Measurements from ENCODE around the gene ANKIB1.

DNA sequence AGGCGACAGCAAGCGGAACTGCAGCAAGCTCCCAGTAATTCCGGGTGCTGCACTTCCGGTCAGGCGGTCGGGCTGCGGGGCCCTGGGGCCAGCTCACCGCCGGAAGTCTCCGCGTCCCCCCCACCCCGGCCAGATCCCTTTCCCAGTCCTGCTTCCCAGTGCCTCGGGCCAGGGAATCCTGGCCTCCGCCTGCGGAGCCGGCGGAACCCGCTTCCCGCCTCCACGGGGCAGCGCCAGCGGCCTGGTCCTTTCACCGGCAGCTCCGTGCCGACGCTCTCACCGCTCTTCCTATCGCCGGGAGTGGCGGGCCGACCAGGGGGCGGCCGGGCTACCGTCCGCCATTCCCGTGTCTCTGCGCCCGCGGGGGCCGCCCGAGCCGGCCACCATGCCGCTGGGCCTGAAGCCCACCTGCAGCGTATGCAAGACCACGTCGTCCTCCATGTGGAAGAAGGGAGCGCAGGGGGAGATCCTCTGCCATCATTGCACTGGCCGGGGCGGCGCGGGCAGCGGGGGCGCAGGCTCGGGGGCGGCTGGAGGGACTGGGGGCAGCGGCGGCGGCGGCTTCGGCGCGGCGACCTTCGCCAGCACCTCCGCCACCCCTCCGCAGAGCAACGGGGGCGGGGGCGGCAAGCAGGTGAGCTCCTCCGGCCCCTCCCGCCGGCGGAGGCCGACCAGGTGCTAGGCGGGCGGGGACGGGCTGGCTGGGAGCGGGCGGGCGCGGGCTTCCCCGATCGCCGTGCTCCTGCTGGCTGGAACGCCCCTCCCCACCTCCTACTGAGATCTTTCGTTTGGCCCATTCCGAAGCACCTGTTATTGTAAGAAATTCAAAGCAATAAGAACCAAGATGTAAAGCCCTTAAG, 201.8 kb downstream of the ANKIB1 start, which contains the start of gene GATAD1:
- TF ChIP-seq, protein P1, sequence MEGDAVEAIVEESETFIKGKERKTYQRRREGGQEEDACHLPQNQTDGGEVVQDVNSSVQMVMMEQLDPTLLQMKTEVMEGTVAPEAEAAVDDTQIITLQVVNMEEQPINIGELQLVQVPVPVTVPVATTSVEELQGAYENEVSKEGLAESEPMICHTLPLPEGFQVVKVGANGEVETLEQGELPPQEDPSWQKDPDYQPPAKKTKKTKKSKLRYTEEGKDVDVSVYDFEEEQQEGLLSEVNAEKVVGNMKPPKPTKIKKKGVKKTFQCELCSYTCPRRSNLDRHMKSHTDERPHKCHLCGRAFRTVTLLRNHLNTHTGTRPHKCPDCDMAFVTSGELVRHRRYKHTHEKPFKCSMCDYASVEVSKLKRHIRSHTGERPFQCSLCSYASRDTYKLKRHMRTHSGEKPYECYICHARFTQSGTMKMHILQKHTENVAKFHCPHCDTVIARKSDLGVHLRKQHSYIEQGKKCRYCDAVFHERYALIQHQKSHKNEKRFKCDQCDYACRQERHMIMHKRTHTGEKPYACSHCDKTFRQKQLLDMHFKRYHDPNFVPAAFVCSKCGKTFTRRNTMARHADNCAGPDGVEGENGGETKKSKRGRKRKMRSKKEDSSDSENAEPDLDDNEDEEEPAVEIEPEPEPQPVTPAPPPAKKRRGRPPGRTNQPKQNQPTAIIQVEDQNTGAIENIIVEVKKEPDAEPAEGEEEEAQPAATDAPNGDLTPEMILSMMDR (IDR thresholded peaks at IDR 0.05) = peak in 4 of 5 experiments; percentile 91 to 96 (median 95)
- TF ChIP-seq POLR2A (IDR thresholded peaks at IDR 0.05) = peak in 1 of 2 donors; percentile 77

All from tibial nerve (tissue), 3 donors.